GM18873 (cell line): ENCODE results near the gene KATNAL2.
A peak's percentile ranks its signal among the peaks of the same experiment; 100 is the strongest.

Experiments used
- ATAC-seq: cut with Tn5 transposase; IDR thresholded peaks from one replicate; pipeline ENCODE4 v1.9.1; 2021; ENCODE audit warnings: mild to moderate bottlenecking, moderate library complexity, moderate number of reproducible peaks; ENCODE audit not compliant: unreplicated experiment, low FRiP score

Gene KATNAL2, protein sequence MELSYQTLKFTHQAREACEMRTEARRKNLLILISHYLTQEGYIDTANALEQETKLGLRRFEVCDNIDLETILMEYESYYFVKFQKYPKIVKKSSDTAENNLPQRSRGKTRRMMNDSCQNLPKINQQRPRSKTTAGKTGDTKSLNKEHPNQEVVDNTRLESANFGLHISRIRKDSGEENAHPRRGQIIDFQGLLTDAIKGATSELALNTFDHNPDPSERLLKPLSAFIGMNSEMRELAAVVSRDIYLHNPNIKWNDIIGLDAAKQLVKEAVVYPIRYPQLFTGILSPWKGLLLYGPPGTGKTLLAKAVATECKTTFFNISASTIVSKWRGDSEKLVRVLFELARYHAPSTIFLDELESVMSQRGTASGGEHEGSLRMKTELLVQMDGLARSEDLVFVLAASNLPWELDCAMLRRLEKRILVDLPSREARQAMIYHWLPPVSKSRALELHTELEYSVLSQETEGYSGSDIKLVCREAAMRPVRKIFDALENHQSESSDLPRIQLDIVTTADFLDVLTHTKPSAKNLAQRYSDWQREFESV

DNA sequence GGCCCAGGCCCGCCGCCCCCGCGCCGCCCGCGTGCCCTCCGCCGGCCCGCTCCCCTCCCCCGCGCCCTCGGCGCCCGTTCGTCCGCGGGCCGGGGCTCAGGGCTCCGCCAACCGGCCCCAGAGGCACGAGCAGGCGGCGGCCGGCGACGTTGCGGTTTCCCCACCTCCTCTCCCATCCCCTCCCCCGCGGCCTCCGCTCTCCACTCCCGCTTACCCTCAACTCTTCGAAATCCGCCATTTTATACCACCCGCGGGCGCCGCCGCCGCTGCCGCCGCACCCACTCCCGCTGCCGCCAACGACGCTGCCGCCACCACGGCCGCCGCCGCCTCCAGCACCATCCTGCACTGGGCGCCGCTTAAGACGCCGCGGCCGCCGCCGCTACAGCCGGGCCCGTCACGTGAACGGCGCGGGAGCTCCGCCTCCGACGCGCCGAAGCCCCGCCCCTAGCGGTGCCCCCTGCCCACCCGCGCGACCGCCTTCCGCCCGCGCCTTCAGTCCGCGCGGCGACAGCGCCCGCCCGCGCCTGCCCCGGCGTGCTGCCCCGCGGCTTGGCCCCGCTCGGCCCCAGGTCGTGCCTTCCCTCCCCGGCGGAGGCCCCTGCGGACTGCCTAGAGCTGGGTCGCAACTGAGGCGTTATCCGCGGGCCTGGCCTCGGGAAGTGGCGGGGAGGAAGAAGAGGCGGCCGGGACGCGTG, at the start of gene KATNAL2, which contains the start of gene PIAS2:
KATNAL2 (plus strand) TSS at position 495 of the 695 bp plus-strand sequence. CDS start 29,271 bp downstream, outside the sequence.
PIAS2 (minus strand) TSS at position 400 of the 695 bp plus-strand sequence; CDS start at position 238, 162 bp downstream.
- peak; percentile 60 for ATAC-seq

DNA sequence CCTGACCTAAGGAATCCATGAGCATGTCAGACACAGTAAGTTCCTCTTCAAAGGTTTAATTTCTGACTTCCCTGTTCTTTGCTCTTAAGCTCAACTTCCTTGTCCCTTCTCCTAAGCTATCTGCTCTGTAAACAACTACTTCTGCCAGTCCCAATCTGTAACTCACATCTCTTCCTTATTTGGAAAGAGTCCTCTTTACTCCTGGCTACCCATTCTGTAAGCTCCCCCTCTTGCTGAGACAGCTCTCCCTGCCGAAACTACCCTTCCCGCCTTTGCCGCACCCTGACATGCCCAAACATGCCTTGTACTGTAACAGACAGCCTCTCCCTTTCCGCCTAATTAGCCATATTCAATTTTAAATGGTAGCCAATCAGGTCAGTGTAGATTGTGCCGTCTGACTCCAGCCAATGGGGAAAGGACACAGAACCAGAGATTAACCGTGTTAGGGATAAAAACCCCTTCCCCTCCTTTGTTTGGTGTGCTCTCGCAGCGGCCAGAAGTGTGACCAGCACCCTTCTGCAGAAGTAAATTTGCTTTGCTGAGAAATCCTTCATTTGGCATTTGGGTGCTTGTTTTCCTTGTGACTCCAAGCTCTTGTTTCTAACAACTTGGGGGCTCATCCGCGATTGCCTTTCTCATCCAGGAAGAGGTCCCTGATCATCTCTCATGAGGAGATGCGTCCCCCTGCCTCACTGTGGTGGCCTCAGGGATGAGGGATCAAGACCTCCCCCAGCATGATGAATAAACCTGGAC, 49.1 kb upstream of the KATNAL2 start:
- no peak for ATAC-seq

DNA sequence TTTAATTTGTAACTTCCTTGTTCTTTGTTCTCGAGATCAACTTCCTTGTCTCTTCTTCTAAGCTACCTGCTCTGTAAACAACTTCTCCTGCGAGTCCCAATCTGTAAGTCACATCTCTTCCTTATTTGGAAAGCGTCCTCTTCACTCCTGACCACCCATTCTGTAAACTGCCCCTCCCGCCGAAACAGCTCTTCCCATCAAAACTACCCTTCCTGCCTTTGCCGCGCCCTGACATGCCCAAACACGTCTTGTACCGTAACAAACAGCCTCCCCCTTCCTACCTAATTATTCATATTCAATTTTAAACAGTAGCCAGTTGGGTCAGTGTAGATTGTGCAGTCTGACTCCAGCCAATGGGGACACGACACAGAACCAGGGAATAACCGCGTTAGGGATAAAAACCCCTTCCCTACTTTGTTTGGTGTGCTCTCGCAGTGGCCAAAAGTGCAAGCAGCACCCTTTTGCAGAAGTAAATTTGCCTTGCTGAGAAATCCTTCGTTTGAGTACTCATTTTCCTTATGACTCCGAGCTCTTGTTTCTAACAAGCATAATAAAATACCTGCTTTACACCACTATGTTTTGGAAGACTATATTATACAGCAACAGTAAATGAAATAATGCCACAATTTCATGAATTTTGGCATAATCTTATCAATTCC, 39.9 kb upstream of the KATNAL2 start:
- ATAC-seq: no peak

DNA sequence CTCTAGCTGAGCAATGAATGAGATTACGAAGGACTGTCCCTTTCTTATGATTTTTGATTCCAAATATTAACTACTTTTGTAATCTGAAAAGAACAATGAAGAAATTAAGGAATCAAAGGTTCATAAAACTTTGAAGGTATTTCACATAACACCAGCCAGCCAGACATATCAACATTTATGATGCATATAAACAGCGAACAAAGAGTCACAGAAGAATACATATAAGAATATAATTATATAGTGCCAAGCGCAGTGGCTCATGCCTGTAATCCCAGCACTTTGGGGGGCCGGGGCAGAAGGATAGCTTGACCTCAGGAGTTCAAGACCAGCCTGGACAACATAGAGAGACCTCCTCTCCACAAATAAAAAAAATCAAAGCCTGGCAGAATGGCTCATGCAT, 34.2 kb upstream of the KATNAL2 start:
- no peak for ATAC-seq

DNA sequence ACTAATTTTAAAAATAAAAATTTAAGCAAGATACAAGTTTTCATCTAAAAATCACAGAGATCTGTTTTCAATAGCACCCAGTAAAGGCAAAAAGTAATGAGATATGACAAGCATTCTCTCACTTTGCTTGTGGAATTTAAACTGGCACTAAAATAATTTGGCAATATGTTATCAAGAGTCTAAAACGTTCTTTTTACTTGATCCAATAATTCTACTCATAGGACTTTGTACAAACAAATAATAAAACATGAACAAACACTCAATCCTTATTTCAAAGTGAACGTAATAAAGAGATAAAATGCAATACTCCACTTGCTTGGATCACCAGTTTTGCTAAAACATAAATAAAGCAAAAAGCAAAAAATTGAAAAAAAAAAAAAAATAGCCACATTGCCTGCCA, 30.5 kb upstream of the KATNAL2 start:
- ATAC-seq: no peak

DNA sequence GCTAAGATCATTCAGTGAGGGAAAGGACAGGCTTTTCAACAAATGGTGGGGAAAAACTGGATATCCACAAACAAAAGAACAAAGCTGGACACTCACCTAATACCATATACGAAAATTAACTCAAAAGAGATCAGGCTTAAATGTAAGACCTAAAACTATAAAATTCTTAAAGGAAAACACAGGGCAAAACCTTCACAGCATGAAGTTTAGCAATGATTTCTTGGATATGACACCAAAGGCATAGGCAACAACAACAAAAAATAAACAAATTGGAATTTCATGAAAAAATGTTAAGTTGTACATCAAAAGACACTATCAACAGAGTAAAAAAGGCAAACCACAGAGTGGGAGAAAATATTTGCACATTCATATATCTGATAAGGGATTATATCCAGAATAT, 28.4 kb upstream of the KATNAL2 start:
- ATAC-seq: no peak

DNA sequence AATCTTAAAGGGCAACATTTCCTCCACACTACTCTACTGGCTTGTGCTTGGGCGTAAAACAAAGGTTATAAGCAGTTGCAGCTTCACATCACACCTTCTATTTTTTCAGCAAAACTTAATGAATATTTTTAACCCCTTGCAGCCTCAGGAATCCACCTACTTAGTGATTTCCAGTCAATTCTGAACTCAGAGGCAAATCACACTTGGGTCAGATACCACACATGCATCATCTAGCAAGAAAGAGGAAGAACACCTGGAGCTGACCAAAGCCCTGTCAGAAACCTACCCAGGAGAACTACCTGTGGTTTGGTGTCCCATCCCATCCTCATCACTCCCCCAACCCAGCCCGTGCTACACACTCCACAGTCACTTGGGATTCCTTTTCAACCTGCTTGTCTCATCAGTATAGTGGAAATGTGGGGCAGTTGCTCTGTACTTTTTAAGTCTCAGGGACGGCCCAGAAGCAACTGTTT, 25.6 kb upstream of the KATNAL2 start:
- ATAC-seq: peak; percentile 83

DNA sequence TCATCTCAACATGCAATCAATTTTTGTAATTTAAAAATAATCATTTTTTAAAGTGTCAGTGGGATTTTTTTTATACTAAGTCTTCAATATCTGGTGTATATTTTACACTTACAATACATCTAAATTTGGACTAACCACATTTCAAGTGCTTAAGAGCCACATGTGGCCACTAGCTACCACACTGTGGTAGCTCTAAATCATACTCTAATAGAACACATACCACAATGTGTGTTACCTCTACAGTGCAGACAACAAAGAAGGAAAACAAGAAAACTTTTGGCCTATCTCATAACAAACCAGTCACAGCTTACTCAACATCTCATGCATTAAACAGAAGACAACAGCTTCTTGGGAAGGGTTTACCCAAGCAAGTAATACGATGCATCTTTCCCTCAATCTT, 24.6 kb upstream of the KATNAL2 start:
- no peak for ATAC-seq

DNA sequence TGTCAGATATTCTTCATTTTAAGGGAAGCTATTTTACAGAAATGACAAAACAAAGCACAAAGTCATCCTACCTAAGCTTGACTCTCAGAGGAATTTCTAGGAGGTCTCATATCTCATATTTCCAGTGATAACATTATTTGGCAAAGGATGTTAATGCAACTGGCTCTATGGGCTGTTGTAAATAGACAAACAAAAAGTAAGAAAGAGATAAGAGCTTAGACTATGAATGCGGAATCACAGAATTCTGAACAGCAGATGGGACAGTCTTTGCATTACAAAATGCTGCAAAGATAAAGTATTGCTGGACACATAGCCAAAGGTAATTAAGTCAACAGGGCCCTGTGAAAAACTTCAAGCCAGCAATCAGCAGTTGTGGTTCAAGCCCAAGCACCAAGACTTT, 24.0 kb upstream of the KATNAL2 start:
- no peak for ATAC-seq

DNA sequence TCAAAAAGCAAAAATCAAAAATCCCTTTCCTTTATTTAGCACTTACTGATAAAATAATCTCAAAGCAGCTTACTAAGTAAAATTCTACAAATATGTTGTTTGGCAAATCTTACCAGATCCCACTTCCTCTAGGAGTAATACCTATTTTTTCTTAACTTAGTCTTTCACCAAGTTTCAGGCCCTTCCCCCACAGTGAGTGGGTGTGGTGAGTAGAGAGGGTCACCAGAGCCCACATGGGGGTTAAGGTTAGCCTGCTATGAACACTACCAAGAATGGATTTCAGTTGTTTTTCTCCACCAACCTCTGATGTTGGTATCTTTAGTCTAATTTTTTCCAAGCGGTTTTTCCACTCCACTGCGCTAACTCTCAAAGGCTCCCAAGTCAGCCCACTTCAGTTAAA, 23.3 kb upstream of the KATNAL2 start:
- no peak for ATAC-seq

DNA sequence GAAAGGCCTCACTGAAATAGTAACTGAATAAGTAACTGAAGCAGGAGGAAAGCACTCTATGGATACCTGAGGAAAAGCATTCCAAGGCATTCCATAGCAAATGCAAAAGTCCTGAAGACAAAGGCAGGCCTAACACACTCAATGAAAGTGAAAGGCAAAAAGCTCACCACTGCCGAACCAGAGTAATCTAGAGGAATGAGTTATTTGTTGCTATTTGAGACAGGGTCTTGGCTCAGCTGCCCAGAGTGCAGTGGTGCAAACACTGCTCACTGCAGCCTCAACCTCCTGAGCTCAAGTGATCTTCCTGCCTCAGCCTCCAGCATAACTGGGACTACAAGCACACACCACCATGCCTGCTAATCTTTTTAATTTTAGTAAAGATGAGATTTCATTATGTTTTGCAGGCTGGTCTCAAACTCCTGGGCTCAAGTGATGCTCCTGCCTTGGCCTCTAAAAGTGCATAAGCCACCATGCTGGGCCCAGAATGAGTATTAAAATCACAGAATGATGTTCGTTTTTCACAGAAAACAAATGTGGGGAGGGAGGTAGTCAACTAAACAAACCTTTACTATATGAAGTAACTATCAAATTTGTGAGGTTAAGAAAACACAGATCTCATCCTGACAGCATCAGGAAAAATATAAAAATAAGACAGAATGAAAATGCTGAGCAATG, 18.0 kb upstream of the KATNAL2 start:
- ATAC-seq: no peak

DNA sequence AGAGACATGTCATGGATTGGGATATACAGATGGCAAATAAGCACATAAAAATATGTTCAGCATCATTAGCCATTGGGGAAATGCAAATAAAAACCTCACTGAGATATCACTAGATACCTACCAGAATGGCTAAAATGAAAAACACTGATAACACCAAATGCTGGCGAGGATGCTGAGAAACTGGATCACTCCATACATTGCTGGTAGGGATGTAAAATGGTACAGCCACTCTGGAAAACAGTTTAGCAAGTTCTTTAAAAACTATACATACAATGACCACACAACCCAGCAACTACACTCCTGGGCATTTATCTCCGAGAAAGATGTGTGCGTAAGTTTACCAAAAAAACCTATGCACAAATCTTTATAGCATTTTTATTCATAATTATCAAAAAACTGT, 14.0 kb upstream of the KATNAL2 start:
- ATAC-seq: no peak

DNA sequence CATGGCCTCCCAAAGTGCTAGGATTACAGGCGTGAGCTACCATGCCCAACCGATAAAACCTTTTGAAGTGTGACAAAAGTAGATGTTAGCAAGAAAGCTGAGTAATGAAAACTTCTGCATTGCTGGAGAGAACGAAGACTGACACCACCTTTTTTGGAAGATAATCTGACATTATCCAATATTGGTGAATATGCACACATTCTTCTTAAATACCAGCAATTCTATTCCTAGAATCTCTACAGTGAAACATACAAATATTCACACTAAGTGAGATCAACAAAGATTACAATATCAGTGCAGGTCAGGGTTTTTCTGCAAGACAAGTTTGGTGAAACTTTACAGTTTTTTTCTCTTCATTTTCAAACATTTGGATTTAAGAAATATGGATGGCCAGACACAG, 7.9 kb upstream of the KATNAL2 start:
- no peak for ATAC-seq

DNA sequence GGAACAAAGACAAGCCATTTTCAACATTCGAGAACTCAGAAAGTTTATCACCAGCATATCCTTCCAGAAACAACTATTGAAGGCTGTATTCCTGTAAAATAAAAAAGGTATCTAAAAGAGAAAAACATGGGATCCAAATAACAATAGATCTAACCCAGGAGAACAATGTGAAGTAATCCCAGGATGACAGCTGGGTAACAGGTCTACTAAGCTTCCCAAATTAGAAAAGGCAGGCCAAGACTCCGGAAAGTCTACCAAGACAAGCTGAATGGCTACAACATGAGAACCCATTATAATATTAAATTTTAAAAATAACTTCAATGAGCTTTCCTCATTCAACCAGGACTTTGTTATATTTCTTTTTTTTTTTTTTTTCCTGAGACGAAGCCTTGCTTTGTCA, 6.5 kb upstream of the KATNAL2 start:
- no peak for ATAC-seq

DNA sequence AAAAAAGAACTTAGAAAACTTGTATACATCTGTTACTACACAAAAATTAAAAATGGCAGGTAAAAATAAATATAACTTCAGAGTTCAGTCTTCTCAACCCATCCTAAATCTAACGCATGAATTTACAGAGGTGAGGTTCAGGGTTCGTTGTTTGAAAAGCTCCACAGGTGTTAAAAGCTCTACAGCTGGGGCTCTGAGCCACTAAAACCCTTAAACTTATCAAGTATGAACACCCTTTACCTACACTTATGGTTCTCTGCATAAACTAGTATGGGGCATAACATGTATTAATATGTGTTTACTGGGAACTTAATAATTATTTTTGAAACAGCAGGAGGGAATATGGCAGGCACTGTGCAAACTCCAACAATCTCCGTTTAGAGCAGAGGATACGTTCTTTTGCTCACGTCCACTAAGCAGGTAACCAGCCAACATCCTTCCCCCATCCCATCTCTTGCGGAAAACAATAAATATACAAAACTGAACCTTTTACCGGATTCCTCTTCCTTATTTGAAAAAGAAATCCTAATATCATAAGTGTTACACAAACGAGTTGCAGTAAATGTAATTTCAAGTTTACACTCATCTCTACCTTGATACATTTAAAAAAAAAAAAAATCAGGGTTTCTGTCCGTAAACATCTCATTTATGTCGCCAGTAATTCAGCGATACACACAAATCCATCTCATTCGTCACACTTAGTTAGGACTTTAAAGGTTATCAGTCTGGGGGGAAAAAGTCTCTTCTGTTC, 1.4 kb upstream of the KATNAL2 start:
- ATAC-seq: no peak

DNA sequence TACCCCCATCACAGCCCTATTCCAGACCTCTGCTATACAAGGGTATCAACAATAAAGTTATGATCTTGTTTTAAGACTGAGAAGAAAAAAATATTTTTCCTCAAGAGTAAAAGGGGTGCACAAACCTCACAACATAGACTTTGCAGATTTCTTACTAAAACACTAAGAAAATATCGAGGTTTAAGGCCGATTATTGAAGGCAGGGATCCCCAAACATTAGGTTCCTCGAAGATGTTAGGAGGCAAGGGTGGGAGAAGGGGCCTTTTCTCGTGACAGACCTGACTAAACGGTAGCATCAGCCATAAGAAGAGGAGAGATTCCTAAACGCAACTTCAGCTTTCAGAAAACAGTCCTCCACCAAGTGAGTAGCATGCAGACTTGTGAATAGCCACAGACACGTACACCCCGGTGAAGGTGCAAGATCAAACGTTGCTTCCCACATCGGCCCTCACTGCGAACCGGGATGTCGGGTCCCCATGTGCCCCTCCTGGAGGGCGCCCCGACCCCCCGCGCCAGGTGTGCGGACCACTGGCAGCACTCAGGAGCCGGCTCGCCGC, 773 bp upstream of the KATNAL2 start:
- peak; percentile 31 for ATAC-seq

DNA sequence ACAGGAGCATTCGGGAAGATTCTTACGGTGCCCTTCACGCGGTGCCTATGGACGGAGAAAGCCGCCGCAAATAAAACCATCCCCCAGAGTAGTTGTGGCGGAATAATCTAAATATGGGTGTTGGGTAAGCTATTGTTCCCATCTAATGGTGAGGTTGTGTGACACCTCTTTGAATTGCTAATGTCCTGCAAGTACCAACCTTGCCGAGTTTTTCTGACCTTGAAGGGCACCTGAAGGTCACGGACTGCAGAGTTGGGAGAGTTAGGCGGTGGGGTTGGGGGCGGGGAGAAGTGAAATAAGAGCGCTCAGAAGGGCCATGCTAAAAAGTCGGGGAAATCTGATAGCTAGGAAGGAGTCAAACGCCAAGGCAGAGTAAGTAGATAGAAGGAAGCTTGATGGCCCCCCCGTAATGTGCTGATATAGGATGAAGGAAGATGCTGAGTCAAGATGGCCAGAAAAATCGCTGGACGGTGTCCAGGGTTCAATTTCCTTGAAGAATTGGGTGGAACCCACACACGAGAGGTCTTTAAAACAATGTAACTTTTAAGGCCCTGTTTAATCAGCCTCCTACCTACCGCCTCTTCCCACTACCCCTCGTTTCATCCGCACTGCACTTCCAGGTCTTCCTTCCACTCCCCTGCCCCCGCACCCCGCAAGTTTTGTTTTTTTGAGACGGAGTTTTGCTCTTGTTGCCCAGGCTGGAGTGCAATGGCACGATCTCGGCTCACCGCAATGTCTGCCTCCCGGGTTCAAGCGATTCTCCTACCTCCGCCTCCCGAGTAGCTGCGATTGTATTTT, 600 bp downstream of the KATNAL2 start:
- peak; percentile 15 for ATAC-seq

DNA sequence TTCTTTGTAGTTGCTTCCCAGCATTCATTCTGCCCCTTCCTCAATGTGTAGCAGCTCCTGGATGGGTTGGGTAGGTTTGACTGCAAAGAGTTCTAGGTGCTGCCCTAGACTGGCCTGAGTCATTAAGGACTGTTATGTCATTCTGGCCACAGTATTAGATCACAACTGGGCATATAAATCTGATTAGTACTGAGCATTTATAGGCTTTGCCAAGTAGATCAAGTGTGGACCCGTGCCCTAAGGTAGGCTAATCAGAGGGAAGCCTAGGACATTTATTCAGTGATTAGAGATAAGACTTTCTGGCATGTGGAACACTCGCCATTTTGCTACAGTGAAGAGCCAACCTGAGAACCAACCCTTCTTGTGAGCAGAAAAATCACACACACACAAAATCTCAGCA, 2.7 kb downstream of the KATNAL2 start:
- no peak for ATAC-seq
